NCI-H774 (cell line): ENCODE measurements around the gene HHAT.
"Not testable (repeated sequence)": the region's sequence is repeated elsewhere in the genome, so short reads cannot be mapped to it uniquely, and the experiment has no call there.

Source experiments
- DNase-seq: peaks from one replicate; lab custom pipeline; 2025; lab: John Stamatoyannopoulos, UW

HHAT gene

GRCh38 chr1:210397252-210397651 is 68.5 kb downstream of the HHAT start:
- no peak for DNase-seq

DNA sequence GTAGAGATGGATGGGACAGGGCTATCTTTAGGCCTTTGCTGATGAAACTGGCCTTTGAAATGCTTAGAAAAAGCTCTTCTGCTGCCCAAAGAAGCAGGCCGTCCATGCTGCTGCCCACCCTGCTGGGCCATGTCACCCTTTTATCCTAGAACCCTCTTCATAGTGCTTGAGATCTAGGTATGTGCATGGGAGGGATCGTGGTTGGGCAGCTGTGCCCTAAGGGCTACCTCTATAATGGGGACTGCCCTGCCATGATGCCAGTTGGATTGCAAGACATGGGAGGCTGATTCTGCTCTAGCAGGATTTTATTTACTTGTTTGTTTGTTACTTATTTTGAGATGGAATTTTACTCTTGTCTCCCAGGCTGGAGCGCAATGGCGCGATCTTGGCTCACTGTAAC is 69.0 kb downstream of the HHAT start:
- DNase-seq: no peak

DNA sequence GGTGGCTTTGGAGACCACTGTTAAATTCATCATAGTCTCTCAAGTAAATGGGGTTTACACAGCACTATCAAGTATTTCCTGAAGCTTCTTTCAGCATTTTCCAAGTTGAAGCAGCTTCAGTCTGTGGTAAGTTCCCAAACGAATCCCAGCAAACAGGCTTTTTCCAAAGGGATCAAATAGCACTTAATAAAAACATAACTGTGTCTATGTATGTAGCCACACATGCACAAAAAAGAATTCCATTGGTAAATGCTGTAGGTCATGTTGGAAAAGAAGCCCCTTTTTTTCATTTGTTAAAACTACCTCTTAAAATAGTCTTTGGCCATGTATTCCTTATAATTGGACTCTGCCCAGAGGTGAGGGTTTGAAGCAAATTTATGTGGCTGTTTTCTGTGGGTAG is 69.8 kb downstream of the HHAT start:
- no peak for DNase-seq

- DNase-seq: peak; percentile 27
Measured at GRCh38 chr1:210400043-210400840, 71.5 kb downstream of the HHAT start.

DNA sequence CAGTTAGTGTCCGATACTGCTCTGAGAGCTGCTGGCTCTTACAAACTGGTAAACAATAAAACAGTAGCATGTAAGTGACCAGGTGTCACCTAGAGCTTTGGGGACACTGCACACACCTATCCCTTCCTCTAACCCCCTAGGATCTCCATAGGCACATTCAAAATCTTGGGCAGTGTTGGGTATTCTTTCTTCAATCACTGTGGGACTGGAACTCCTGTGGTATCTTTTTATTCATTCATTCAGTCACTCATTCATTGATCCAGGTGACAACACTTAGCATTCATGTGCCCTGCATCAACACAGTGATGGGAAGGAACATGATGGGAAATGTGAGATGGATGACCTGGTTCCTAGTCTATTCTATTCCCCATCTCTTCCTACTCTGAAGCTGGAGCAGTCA is 73.9 kb downstream of the HHAT start:
- DNase-seq: no peak

DNA sequence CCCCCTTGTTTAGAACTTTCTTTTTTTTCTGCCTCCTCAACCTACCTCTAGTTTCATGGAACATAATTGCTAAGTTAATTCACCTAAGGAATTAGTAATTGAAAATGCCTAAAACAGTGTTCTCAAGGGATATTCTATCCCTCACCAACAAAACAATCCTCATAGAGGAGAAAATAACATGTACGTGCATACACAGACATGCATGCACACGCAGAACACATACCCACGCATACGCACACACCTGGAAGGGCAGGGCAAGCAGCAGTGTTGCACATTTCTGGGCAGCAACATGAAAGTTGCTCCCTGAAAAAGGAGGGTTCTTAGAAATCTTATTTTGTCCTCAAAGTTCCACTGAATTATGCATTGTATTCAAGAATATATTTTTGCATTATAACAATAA is 76.6 kb downstream of the HHAT start:
- DNase-seq: no peak

GRCh38 chr1:210406341-210406740 is 77.6 kb downstream of the HHAT start:
- not testable (repeated sequence) for DNase-seq

DNA sequence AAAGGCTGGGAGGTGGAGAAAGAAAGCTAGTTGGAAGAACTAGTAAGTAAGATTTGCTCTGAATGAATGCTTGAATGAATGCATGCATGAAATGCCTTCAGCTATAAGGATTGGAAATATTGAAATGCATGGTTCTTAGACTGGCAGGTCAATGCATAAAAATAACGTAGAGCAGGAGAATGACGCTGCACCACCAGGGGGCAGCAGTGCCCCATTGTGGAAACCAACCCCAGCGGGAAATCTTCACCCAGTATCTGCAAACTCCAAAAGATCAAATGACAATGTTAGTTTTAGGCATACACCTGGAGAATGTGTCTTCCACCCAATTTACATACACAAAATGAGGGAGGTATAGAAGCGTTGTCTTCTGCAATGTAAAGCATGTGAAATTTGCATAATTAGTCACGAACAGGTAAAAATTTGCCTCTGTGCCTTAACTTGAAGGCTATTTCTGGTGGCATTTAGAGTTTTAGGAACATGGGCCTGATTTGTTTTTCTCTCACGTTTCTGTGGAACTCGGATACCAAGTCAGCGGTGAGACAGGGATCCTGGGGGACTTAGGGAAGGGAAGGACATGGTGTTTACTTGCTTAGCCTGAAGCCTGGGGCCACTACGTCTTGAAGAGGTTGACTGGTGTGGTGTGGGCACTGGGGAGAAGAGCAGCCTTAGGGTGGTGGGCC is 78.6 kb downstream of the HHAT start:
- DNase-seq: peak; percentile 42

DNA sequence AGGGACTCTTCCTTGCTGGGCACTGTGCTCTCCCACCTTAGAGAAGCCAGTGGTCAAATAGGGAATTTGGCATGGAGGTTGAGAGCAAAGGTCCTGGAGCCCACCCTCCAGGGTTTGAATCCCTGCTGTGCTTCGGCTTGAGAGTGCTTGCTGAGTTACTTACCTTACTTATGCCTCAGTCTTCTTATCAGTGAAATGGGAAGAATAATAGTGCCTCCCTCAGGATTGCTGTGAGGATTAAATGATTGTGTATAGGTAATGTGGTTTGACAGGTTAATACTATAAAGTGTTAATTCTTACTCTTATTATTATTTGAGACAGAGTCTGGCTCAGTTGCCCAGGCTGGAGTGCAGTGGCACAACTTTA is 79.2 kb downstream of the HHAT start:
- no peak for DNase-seq

GRCh38 chr1:210412240-210412639 is 83.5 kb downstream of the HHAT start:
- no peak for DNase-seq

GRCh38 chr1:210413951-210414350 is 85.2 kb downstream of the HHAT start:
- no peak for DNase-seq

DNA sequence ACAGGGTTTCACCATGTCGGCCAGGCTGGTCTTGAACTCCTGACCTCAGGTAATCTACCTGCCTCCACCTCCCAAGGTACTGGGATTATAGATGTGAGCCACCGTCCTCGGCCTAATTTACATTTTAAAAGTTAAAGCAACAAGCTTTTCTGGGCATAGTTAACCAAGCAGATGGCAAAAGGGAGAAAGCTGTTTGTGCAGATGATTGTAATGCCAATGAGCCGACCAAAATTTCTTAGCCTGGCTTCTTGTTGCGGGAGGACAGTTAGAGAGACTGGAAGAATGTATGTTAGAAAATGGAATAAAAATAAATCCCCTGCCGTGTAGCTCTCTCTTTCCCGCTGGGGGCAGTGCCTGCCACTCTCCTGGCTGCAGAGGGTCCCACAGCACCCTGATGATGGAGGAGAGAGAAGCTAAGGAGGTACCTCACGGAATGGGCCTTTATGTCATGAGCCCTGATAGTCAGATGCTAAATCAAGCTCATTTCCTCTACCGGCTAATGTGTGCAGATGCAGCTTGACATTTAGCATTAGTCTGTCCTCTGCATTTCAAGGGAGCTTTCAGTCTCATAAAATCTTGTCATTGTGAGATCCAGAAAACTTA is 87.2 kb downstream of the HHAT start:
- no peak for DNase-seq

DNA sequence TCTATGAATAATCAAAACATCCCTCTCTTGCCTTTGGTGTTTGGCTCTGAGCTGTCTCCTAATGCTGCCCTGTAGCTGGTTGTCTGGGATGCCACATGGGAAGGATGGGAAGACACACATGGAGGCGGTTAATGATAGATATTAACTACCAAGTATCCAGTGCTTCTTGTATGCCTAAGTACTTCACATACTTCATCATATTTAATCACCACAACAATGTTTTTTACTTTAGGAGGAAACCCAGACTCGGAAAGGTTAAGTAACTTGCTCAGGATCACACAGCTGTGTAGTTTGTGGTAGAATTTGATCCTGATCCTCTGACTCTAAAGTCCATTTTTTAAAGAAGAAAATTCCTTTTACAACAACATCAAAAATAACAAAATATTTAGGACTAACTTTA is 88.0 kb downstream of the HHAT start:
- no peak for DNase-seq

- DNase-seq: no peak
Measured at GRCh38 chr1:210417881-210418280, 89.2 kb downstream of the HHAT start.

GRCh38 chr1:210418863-210419650 is 90.4 kb downstream of the HHAT start:
- no peak for DNase-seq

GRCh38 chr1:210426696-210427095 is 98.0 kb downstream of the HHAT start:
- DNase-seq: not testable (repeated sequence)

GRCh38 chr1:210428696-210429095 is 100.0 kb downstream of the HHAT start:
- DNase-seq: no peak

- DNase-seq: no peak
Measured at GRCh38 chr1:210434223-210434622, 105.5 kb downstream of the HHAT start.

- DNase-seq: no peak
Measured at GRCh38 chr1:210437111-210437510, 108.4 kb downstream of the HHAT start.

DNA sequence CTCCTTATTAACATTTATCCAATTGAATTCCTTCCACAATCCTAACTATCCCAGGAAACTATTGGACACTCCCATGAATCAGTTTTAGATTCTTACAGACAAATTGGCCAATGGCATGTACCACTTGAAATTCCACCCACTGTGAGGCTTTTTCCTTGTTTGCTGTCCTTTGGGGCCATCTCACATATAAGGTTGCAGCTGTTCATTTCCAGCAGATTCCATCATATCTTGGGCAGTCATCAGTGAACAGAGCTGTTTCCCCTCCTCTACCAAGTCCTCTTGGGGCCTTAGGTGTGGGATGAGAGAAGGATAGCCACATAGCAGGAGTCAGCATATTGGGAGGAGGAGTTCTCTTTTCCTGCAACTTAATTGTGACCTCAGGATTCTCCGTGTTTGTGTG is 109.1 kb downstream of the HHAT start:
- DNase-seq: no peak

GRCh38 chr1:210438928-210439841 is 110.5 kb downstream of the HHAT start:
- no peak for DNase-seq
